GM12874 (cell line): Measurements from ENCODE around the gene GPX5.

Source experiments
- CTCF ChIP-seq: IDR thresholded peaks from 2 replicates; pipeline ENCODE4 v1.5.1; 2011; ENCODE audit warnings: low read depth, mild to moderate bottlenecking, control low read depth, low read length, moderate library complexity; ENCODE audit not compliant: insufficient read depth

Gene GPX5

DNA sequence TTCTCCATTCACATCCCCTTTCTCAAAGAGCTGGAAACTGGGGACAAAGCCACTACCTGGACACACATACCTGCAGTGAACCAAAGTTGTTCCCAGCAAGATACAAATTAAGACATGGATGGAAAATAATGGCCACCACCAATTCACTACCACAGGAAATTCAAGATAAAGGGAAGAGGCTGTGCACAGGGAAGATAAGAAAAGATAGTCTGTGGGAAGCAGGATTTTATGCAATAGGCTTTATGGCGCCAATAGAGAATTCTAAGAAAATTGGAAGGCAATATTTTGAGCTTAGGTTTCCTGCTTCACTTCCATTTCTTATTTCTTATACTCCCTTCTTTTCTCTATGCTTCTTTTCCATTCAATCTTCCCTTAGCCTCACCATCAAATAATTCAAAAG is 19.9 kb upstream of the GPX5 start:
- TF ChIP-seq CTCF: no peak

GRCh38 chr6:28506807-28507475 is 18.7 kb upstream of the GPX5 start:
- TF ChIP-seq CTCF: no peak

GRCh38 chr6:28511628-28512300 is 13.9 kb upstream of the GPX5 start:
- no peak for TF ChIP-seq CTCF

GRCh38 chr6:28515676-28516075 is 10.0 kb upstream of the GPX5 start, which contains the start of gene GPX6:
Gene GPX6 (minus strand): TSS chr6:28515793. CDS start chr6:28515743, 50 bp downstream.
- no peak for TF ChIP-seq CTCF

DNA sequence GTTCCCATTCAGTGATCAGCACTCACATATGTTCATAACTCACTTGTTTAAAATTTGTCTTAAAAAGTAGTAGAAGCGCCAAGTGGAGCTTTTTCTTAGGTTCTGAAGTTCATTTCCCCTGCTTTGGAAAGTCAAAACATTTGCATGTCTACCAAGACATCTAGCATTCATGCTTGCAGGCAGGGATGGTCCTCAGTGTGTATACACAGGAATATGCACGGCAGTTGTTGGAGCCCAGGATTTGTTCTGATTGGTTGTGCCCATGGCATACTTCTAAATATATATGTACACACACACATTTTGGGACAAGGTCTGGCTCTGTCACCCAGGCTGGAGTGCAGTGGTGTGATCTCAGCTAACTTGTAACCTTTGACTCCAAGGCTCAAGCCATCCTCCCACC is 7.7 kb upstream of the GPX5 start:
- TF ChIP-seq CTCF: no peak

DNA sequence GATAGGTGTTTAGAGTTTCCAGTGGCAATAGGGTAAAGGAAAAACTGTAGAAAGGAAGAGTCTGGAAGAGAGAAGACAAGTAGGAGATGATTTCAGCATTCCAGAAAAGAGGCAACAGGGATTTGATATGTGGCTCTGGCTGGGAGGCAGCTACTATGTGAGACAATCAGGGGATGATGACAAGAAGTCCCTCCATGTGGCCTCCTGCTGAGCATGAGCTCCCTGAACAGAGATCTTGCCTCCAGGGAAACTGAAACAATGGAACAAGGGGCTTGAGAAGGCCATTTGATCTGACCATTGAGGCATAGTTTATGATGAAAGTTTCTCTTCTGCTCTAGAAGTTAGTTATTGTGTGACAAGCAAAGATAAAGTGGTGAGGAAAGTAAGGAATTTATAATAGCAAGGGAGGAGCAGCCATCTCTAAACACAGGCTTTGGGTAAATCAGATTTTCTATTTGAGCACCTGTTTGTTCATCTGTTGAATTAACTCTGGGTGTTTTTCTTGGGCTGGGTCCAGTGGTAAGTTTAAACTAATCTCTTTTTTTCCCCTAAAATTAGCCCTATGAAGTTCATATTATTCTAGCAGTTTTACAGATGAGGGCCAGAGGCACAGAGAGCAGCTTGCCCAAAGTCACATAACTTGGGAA is 3.0 kb upstream of the GPX5 start:
- TF ChIP-seq CTCF: no peak

GRCh38 chr6:28523241-28523622 is 2.4 kb upstream of the GPX5 start:
- TF ChIP-seq CTCF: no peak
